H1 (cell line): ENCODE results near the gene ME3. TPM values are rescaled to one million over a fixed set of nuclear protein-coding genes. Genes with fewer than 3 reads are reported as not detected.

Source experiments
- CTCF ChIA-PET: fragments of 300-600 bp; sonication (Branson Sonifier 250); formaldehyde crosslinking; loops from one replicate; lab custom pipeline; 2021; ENCODE audit not compliant: partially characterized antibody; lab: Charles Lee
- POLR2A ChIA-PET: fragments of 300-600 bp; sonication (Branson Sonifier 250); formaldehyde crosslinking; loops from one replicate; lab custom pipeline; 2021; ENCODE audit warnings: inconsistent platforms; ENCODE audit not compliant: partially characterized antibody; lab: Charles Lee
- DNase-seq, 2 experiments: peaks; one replicate each; pipeline versions ENCODE4 v3.0.0 to v3.0.0-alpha.2; 2010 to 2022; ENCODE audit warnings: low spot score in 2 of 2, low read depth in 1 of 2, mixed read lengths in 1 of 2
- FAIRE-seq: peaks from 2 replicates; lab custom pipeline; 2011; peaks lifted over from hg19 to GRCh38; lab: Jason Lieb, UNC
- H2AFZ ChIP-seq: 2 replicates; pipeline ENCODE4 v1.8.1; 2012; ENCODE audit warnings: low read length, inconsistent platforms
- H2AK5ac ChIP-seq: 2 replicates; pipeline ENCODE4 v1.6.1; 2013; ENCODE audit warnings: low read depth, low read length
- H2BK120ac ChIP-seq: replicated peaks from 2 replicates; pipeline ENCODE3; 2013; ENCODE audit warnings: low read depth, low read length, inconsistent platforms
- H2BK12ac ChIP-seq: 2 replicates; pipeline ENCODE4 v1.6.1; 2013; ENCODE audit warnings: low read depth, low read length
- H2BK15ac ChIP-seq: 2 replicates; pipeline ENCODE4 v1.6.1; 2013; ENCODE audit warnings: low read length
- H2BK20ac ChIP-seq: 2 replicates; pipeline ENCODE4 v1.6.1; 2013; ENCODE audit warnings: low read length
- H2BK5ac ChIP-seq: 2 replicates; pipeline ENCODE4 v1.6.1; 2013; ENCODE audit warnings: low read depth, low read length
- H3K14ac ChIP-seq: 2 replicates; pipeline ENCODE4 v1.6.1; 2013; ENCODE audit warnings: inconsistent platforms; ENCODE audit not compliant: insufficient read length
- H3K18ac ChIP-seq: 2 replicates; pipeline ENCODE4 v1.6.1; 2013; ENCODE audit warnings: low read length; ENCODE audit errors: extremely low read depth
- H3K23ac ChIP-seq: 2 replicates; pipeline ENCODE4 v1.6.1; 2013; ENCODE audit warnings: inconsistent platforms; ENCODE audit not compliant: insufficient read length
- H3K23me2 ChIP-seq: 2 replicates; pipeline ENCODE4 v1.6.1; 2013; ENCODE audit warnings: low read depth, low read length
- H3K27ac ChIP-seq: 2 replicates; pipeline ENCODE4 v1.6.1; 2011; ENCODE audit warnings: low read depth, low read length, inconsistent platforms
- H3K27me3 ChIP-seq, 4 experiments: replicated peaks in 1 of 4; 1 replicate in 1 of 4; 2 replicates in 3 of 4; pipeline versions ENCODE4 v1.6.1 to v1.8.1; 2011 to 2013; ENCODE audit warnings: low read length in 3 of 4, mild to moderate bottlenecking in 3 of 4, inconsistent platforms in 2 of 4, mixed read lengths in 2 of 4, moderate library complexity in 1 of 4; ENCODE audit not compliant: control insufficient read depth in 3 of 4, insufficient read depth in 3 of 4; ENCODE audit errors: extremely low read depth in 1 of 4
- H3K36me3 ChIP-seq, 4 experiments: 2 replicates each; pipeline versions ENCODE4 v1.6.1 to v1.8.1; 2011 to 2013; ENCODE audit warnings: mild to moderate bottlenecking in 4 of 4, low read length in 3 of 4, moderate library complexity in 2 of 4, control low read depth in 1 of 4, inconsistent platforms in 1 of 4; ENCODE audit not compliant: insufficient read depth in 4 of 4, control insufficient read depth in 2 of 4
- H3K4ac ChIP-seq: replicated peaks from 2 replicates; pipeline ENCODE3; 2013; ENCODE audit warnings: low read length, low read depth, mixed read lengths, inconsistent platforms; ENCODE audit not compliant: insufficient read length
- H3K4me1 ChIP-seq, 4 experiments: replicated peaks in 1 of 4; 1 replicate in 1 of 4; 2 replicates in 3 of 4; pipeline versions ENCODE4 v1.6.1 to v1.8.1; 2011 to 2013; ENCODE audit warnings: low read length in 3 of 4, inconsistent platforms in 2 of 4, mixed read lengths in 1 of 4; ENCODE audit not compliant: insufficient read depth in 4 of 4, control insufficient read depth in 3 of 4
- H3K4me2 ChIP-seq, 2 experiments: 2 replicates each; pipeline versions ENCODE4 v1.6.1 to v1.8.1; 2011 to 2013; ENCODE audit warnings: low read depth in 2 of 2, low read length in 2 of 2, control low read depth in 1 of 2, inconsistent platforms in 1 of 2, mild to moderate bottlenecking in 1 of 2; ENCODE audit not compliant: insufficient read depth in 1 of 2
- H3K4me3 ChIP-seq, 4 experiments: fragments of 200-600, 300-600 bp in 1 of 4; sonication (generic), shearing (Covaris generic), sonication (Bioruptor Twin) in 1 of 4; 2 replicates each; pipeline versions ENCODE4 v1.5.1 to v1.8.1; 2011 to 2016; ENCODE audit warnings: low read length in 4 of 4, low read depth in 3 of 4, control low read depth in 2 of 4, inconsistent platforms in 2 of 4, mild to moderate bottlenecking in 2 of 4, mixed read lengths in 1 of 4, moderate library complexity in 1 of 4; ENCODE audit not compliant: insufficient read depth in 2 of 4; ENCODE audit errors: extremely low read depth in 1 of 4
- H3K56ac ChIP-seq: replicated peaks from 2 replicates; pipeline ENCODE3; 2013; ENCODE audit warnings: low read depth, mild to moderate bottlenecking, mixed read lengths, low read length, inconsistent platforms; ENCODE audit not compliant: insufficient read length
- H3K79me1 ChIP-seq: 2 replicates; pipeline ENCODE4 v1.6.1; 2013; ENCODE audit warnings: low read depth, low read length, control low read depth
- H3K79me2 ChIP-seq, 2 experiments: 2 replicates each; pipeline versions ENCODE4 v1.6.1 to v1.8.1; 2012 to 2013; ENCODE audit warnings: low read length in 2 of 2, mild to moderate bottlenecking in 2 of 2, inconsistent platforms in 1 of 2; ENCODE audit not compliant: insufficient read depth in 2 of 2, control insufficient read depth in 1 of 2
- H3K9ac ChIP-seq, 4 experiments: replicated peaks in 1 of 4; 1 replicate in 1 of 4; 2 replicates in 3 of 4; pipeline versions ENCODE4 v1.6.1 to v1.8.1; 2011 to 2013; ENCODE audit warnings: low read depth in 3 of 4, low read length in 3 of 4, control low read depth in 2 of 4, mild to moderate bottlenecking in 2 of 4, moderate library complexity in 2 of 4, inconsistent platforms in 1 of 4; ENCODE audit errors: extremely low read depth in 1 of 4
- H3K9me3 ChIP-seq, 2 experiments: 2 replicates each; pipeline versions ENCODE4 v1.6.1 to v1.8.1; 2012 to 2013; ENCODE audit warnings: mild to moderate bottlenecking in 2 of 2, moderate library complexity in 2 of 2, control low read depth in 1 of 2, inconsistent platforms in 1 of 2, low read depth in 1 of 2, low read length in 1 of 2, mixed read lengths in 1 of 2; ENCODE audit not compliant: insufficient read depth in 2 of 2
- H4K20me1 ChIP-seq, 2 experiments: replicated peaks in 1 of 2; 2 replicates each; pipeline versions ENCODE3 to v1.8.1; 2011 to 2013; ENCODE audit warnings: inconsistent platforms in 2 of 2, low read length in 2 of 2, mild to moderate bottlenecking in 1 of 2; ENCODE audit not compliant: insufficient read depth in 2 of 2, control insufficient read depth in 1 of 2
- H4K5ac ChIP-seq: 2 replicates; pipeline ENCODE4 v1.6.1; 2013; ENCODE audit warnings: low read length, low read depth, mixed read lengths, inconsistent platforms; ENCODE audit not compliant: insufficient read length
- H4K8ac ChIP-seq: 2 replicates; pipeline ENCODE4 v1.8.0; 2013; ENCODE audit warnings: mild to moderate bottlenecking, moderate library complexity, low read length, inconsistent platforms; ENCODE audit not compliant: insufficient read depth; ENCODE audit errors: extremely low read depth
- H4K91ac ChIP-seq: replicated peaks from 2 replicates; pipeline ENCODE3; 2013; ENCODE audit warnings: low read length, mixed read lengths, inconsistent platforms; ENCODE audit not compliant: insufficient read length
- BCL11A ChIP-seq, 2 experiments: IDR thresholded peaks; one replicate each; pipeline ENCODE4 v1.6.1; 2011; ENCODE audit warnings: low read depth in 2 of 2, low read length in 2 of 2, mild to moderate bottlenecking in 2 of 2
- CHD2 ChIP-seq: IDR thresholded peaks from 2 replicates; pipeline ENCODE4 v1.6.1; 2012; ENCODE audit warnings: low read length, improper control_type of control experiment
- SIRT6 ChIP-seq: IDR thresholded peaks from one replicate; pipeline ENCODE4 v1.7.1; 2012; ENCODE audit warnings: low read length, inconsistent platforms
- YY1 ChIP-seq: IDR thresholded peaks from 2 replicates; pipeline ENCODE4 v1.6.1; 2011; ENCODE audit warnings: low read depth, mild to moderate bottlenecking, low read length
- WGBS, 2 experiments: shearing (Covaris generic) in 1 of 2; methylation state at CpG; one replicate each; pipeline versions ENCODE4 v1.1.6 to v1.1.7; 2013 to 2015; ENCODE audit warnings: low lambda C conversion rate in 2 of 2, mixed read lengths in 2 of 2, inconsistent platforms in 1 of 2, low coverage in 1 of 2, missing lambda C conversion rate in 1 of 2; ENCODE audit not compliant: insufficient replicate concordance in 2 of 2, insufficient coverage in 1 of 2, insufficient read length in 1 of 2; ENCODE audit errors: extremely low coverage in 1 of 2, missing lambda C conversion rate in 1 of 2; 5-methylcytosine and 5-hydroxymethylcytosine counted together
- polyA plus RNA-seq, 7 experiments: library from polyadenylated mRNA; depleted of rRNA in 3 of 7; stranded (reverse) in 5 of 7; unstranded in 2 of 7; fragments of >200 nt in 5 of 7; fragments of 200-250 nt in 2 of 7; gene quantifications; 1 replicate in 5 of 7; 2 replicates in 1 of 7; 4 replicates in 1 of 7; pipeline versions ENCODE4 v1.2.1 to v1.2.3, GENCODE V29; 2011 to 2013; ENCODE audit warnings: missing spikeins in 2 of 7, mixed read lengths in 2 of 7
- total RNA-seq: library from RNA; stranded (reverse); fragmentation: NEBNext Ultra II Directional; extraction: Animal tissue kit (Norgen Biotek cat#: 25700); gene quantifications from 2 replicates; pipeline ENCODE4 v1.2.1, GENCODE V29; 2021

The ME3 gene
- total and polyA plus RNA-seq, 2 of the 8 experiments (the other 6 are each of a cell fraction or from before 2014, with no cell fraction given) = 1.5 to 2.8 TPM

- WGBS, 2 experiments = 94% methylated on average over 1 of the region's 1 CpG; no CpG with 5 or more reads in 1 of the 2 experiments
- Histone ChIP-seq H2AFZ (no peak overlapping the region), H3K4ac (no peak overlapping the region), H4K5ac (no peak overlapping the region), H3K23me2 (no peaks in the 10 kb centered on the region), H2BK120ac (no peak overlapping the region), H3K23ac (no peak overlapping the region), H3K4me1 (no peaks in the 10 kb centered on the region), H4K8ac (no peak overlapping the region), H3K4me2 (no peak overlapping the region), H3K14ac (no peak overlapping the region), H2BK5ac (no peak overlapping the region), H3K36me3 (no peaks in the 10 kb centered on the region), H3K27ac (no peak overlapping the region), H3K79me1 (no peaks in the 10 kb centered on the region), H4K20me1 (no peaks in the 10 kb centered on the region), H2AK5ac (no peak overlapping the region), H3K9ac (no peak overlapping the region), H3K79me2 (no peaks in the 10 kb centered on the region), H2BK12ac (no peak overlapping the region), H3K56ac (no peak overlapping the region), H3K27me3 (no peaks in the 10 kb centered on the region), H3K18ac (no peak overlapping the region), H4K91ac (no peak overlapping the region), H2BK15ac (no peak overlapping the region), H2BK20ac (no peak overlapping the region), H3K4me3 (no peak overlapping the region), H3K9me3 (no peaks in the 10 kb centered on the region; a peak in 1 of 4 replicates)
- CTCF ChIA-PET = interaction anchor here (1.5 to 4.3 kb wide), 3 partner anchors 11 to 49 kb away, joined by 4 to 15 read pairs (median 14); no protein-coding TSS in a partner anchor
- DNase-seq (no peak), FAIRE-seq (no peak)
- POLR2A ChIA-PET = interaction anchor here (1.0 kb wide), 1 partner anchor 10 kb away, joined by 3 read pairs; no protein-coding TSS in a partner anchor
- TF ChIP-seq CHD2 (no peak), YY1 (no peak), BCL11A (IDR thresholded peaks at IDR 0.05; ENCODE audit: low read depth in 2 of 2, low read length in 2 of 2) (no peak), SIRT6 (no peak)
Measured at GRCh38 chr11:86558207-86558606, 114.2 kb downstream of the ME3 start.
